ENCODE results near the gene C5AR1.
"Not testable (repeated sequence)": the region's sequence is repeated elsewhere in the genome, so short reads cannot be mapped to it uniquely, and the experiment has no call there.

C5AR1 gene

GRCh38 chr19:47284324-47284899, 25.2 kb upstream of the C5AR1 start:
- peak; percentile 32 to 38 for DNase-seq (ENCODE audit: low read depth in 2 of 2)

GRCh38 chr19:47296036-47296435, 13.6 kb upstream of the C5AR1 start:
- DNase-seq (ENCODE audit: low read depth in 2 of 2) = peak in 1 of 2 experiments; percentile 51

- DNase-seq (ENCODE audit: low read depth in 2 of 2) = not testable (repeated sequence)
Measured at GRCh38 chr19:47300867-47301266, 8.8 kb upstream of the C5AR1 start.

GRCh38 chr19:47302249-47302648, 7.4 kb upstream of the C5AR1 start:
- no peak for DNase-seq (ENCODE audit: low read depth in 2 of 2)

GRCh38 chr19:47303966-47304365, 5.7 kb upstream of the C5AR1 start:
- no peak for DNase-seq (ENCODE audit: low read depth in 2 of 2)

GRCh38 chr19:47305309-47305751, 4.3 kb upstream of the C5AR1 start:
- peak; percentile 79 to 82 for DNase-seq (ENCODE audit: low read depth in 2 of 2)

GRCh38 chr19:47306303-47306702, 3.4 kb upstream of the C5AR1 start:
- DNase-seq (ENCODE audit: low read depth in 2 of 2) = no peak

- no peak for DNase-seq (ENCODE audit: low read depth in 2 of 2)
Measured at GRCh38 chr19:47309038-47309437, 623 bp upstream of the C5AR1 start.

- DNase-seq (ENCODE audit: low read depth in 2 of 2) = no peak
Measured at GRCh38 chr19:47310323-47310722, 662 bp downstream of the C5AR1 start.

GRCh38 chr19:47310819-47311218, 1.2 kb downstream of the C5AR1 start:
- DNase-seq (ENCODE audit: low read depth in 2 of 2) = no peak

- DNase-seq (ENCODE audit: low read depth in 2 of 2) = no peak
Measured at GRCh38 chr19:47312366-47313006, 2.8 kb downstream of the C5AR1 start.

GRCh38 chr19:47313754-47314295, 4.2 kb downstream of the C5AR1 start:
- DNase-seq (ENCODE audit: low read depth in 2 of 2) = no peak

GRCh38 chr19:47315125-47315821, 5.6 kb downstream of the C5AR1 start:
- DNase-seq (ENCODE audit: low read depth in 2 of 2) = peak; percentile 57

- no peak for DNase-seq (ENCODE audit: low read depth in 2 of 2)
Measured at GRCh38 chr19:47316513-47316912, 6.9 kb downstream of the C5AR1 start.

GRCh38 chr19:47319923-47320871, 10.5 kb downstream of the C5AR1 start:
- DNase-seq (ENCODE audit: low read depth in 2 of 2) = no peak

GRCh38 chr19:47321630-47322029, 12.0 kb downstream of the C5AR1 start:
- no peak for DNase-seq (ENCODE audit: low read depth in 2 of 2)

- DNase-seq (ENCODE audit: low read depth in 2 of 2) = no peak
Measured at GRCh38 chr19:47322058-47322457, 12.4 kb downstream of the C5AR1 start.

GRCh38 chr19:47323409-47323808, 13.7 kb downstream of the C5AR1 start:
- DNase-seq (ENCODE audit: low read depth in 2 of 2) = no peak

GRCh38 chr19:47323872-47324271, 14.2 kb downstream of the C5AR1 start:
- DNase-seq (ENCODE audit: low read depth in 2 of 2) = no peak

- DNase-seq (ENCODE audit: low read depth in 2 of 2) = no peak
Measured at GRCh38 chr19:47324502-47324901, 14.8 kb downstream of the C5AR1 start.

- DNase-seq (ENCODE audit: low read depth in 2 of 2) = no peak
Measured at GRCh38 chr19:47330466-47330869, 20.8 kb downstream of the C5AR1 start.

GRCh38 chr19:47331490-47331889, 21.8 kb downstream of the C5AR1 start:
- DNase-seq (ENCODE audit: low read depth in 2 of 2) = no peak

Data from fibroblast of skin of left quadriceps (primary cell).